GM12878 (cell line): ENCODE data around the gene MSRB1. TPM values are rescaled to one million over a fixed set of nuclear protein-coding genes. Genes with fewer than 3 reads are reported as not detected.

Source experiments
- ATAC-seq: fragments of 200-7000 bp; cut with Tn5 transposase; 3 replicates; pipeline ENCODE4 v1.9.1; 2020; ENCODE audit warnings: mild to moderate bottlenecking, moderate library complexity
- BruUV-seq: library from RNA; stranded (reverse); fragments of 400-500 nt; replicated peaks from 2 replicates; lab custom pipeline; 2021; lab: Mats Ljungman, UMichigan
- CTCF ChIA-PET: fragments of 300-600 bp; sonication (Branson Sonifier 250); formaldehyde crosslinking; extraction: SDS; loops from one replicate; lab custom pipeline; 2021; ENCODE audit warnings: inconsistent platforms; lab: Yijun Ruan, JAX
- POLR2A ChIA-PET: fragments of 350-600 bp; formaldehyde crosslinking; extraction: SDS; loops from one replicate; lab custom pipeline; 2021; ENCODE audit warnings: inconsistent platforms; lab: Charles Lee
- RAD21 ChIA-PET: fragments of 300-600 bp; sonication (Branson Sonifier 250); formaldehyde crosslinking; loops from one replicate; lab custom pipeline; 2023; ENCODE audit warnings: antibody characterized with exemption; ENCODE audit not compliant: unreplicated experiment; lab: Charles Lee
- SMC1A ChIA-PET: fragments of 300-600 bp; sonication (Branson Sonifier 250); formaldehyde crosslinking; loops from one replicate; lab custom pipeline; 2023; ENCODE audit not compliant: unreplicated experiment, uncharacterized antibody; lab: Charles Lee
- DNase-seq: peaks from one replicate; pipeline ENCODE4 v3.0.0-alpha.2; 2011; ENCODE audit warnings: low read depth, low spot score
- FAIRE-seq: peaks from 3 replicates; lab custom pipeline; 2011; peaks lifted over from hg19 to GRCh38; lab: Jason Lieb, UNC
- H2AFZ ChIP-seq: 2 replicates; pipeline ENCODE4 v1.6.0; 2011; ENCODE audit warnings: low read depth, low read length, control low read depth; ENCODE audit not compliant: control insufficient read depth
- H3K27ac ChIP-seq: 2 replicates; pipeline ENCODE4 v1.5.1; 2011; ENCODE audit warnings: control low read depth; ENCODE audit not compliant: control insufficient read depth, insufficient read depth
- H3K27me3 ChIP-seq, 2 experiments: replicated peaks in 1 of 2; 2 replicates each; pipeline versions ENCODE4 v1.6.0 to v1.6.1; 2011; ENCODE audit warnings: low read length in 1 of 2; ENCODE audit not compliant: control insufficient read depth in 2 of 2, insufficient read depth in 2 of 2
- H3K36me3 ChIP-seq, 2 experiments: 2 replicates each; pipeline ENCODE4 v1.5.1; 2011; ENCODE audit warnings: low read length in 1 of 2; ENCODE audit not compliant: control insufficient read depth in 2 of 2, insufficient read depth in 2 of 2
- H3K4me1 ChIP-seq: 2 replicates; pipeline ENCODE4 v1.6.1; 2011; ENCODE audit warnings: mild to moderate bottlenecking, low read length, moderate library complexity, mixed read lengths; ENCODE audit not compliant: control insufficient read depth, insufficient read depth
- H3K4me2 ChIP-seq: 2 replicates; pipeline ENCODE4 v1.6.0; 2011; ENCODE audit warnings: control low read depth; ENCODE audit not compliant: control insufficient read depth, insufficient read depth
- H3K4me3 ChIP-seq: fragments of 200-600 bp; sonication (generic); 2 replicates; pipeline ENCODE4 v1.5.1; 2016
- H3K79me2 ChIP-seq: 2 replicates; pipeline ENCODE4 v1.6.0; 2011; ENCODE audit warnings: low read length; ENCODE audit not compliant: control insufficient read depth, insufficient read depth
- H3K9ac ChIP-seq: 2 replicates; pipeline ENCODE4 v1.8.0; 2011; ENCODE audit warnings: low read length, control low read depth, mixed read lengths; ENCODE audit not compliant: control insufficient read depth, insufficient read depth
- H3K9me3 ChIP-seq: replicated peaks from 3 replicates; pipeline ENCODE4 v1.5.1; 2011; ENCODE audit warnings: mild to moderate bottlenecking, low read length; ENCODE audit not compliant: control insufficient read depth, insufficient read depth
- H4K20me1 ChIP-seq: 2 replicates; pipeline ENCODE4 v1.6.0; 2011; ENCODE audit not compliant: control insufficient read depth, insufficient read depth
- HDGF ChIP-seq: fragments of 450-650 bp; IDR thresholded peaks from 2 replicates; pipeline ENCODE4 v1.6.1; 2016; ENCODE audit warnings: antibody characterized with exemption
- KLF5 ChIP-seq: fragments of 450-650 bp; IDR thresholded peaks from 2 replicates; pipeline ENCODE4 v1.6.1; 2014; ENCODE audit warnings: mild to moderate bottlenecking; ENCODE audit not compliant: partially characterized antibody
- MYC ChIP-seq: IDR thresholded peaks from 2 replicates; pipeline ENCODE4 v1.6.1; 2011; ENCODE audit warnings: mild to moderate bottlenecking, low read length, moderate library complexity, inconsistent platforms; ENCODE audit not compliant: insufficient read depth, insufficient replicate concordance, insufficient read length, severe bottlenecking
- RAD21 ChIP-seq: IDR thresholded peaks from 2 replicates; pipeline ENCODE4 v1.6.1; 2011; ENCODE audit warnings: mild to moderate bottlenecking, low read depth, low read length, moderate library complexity; ENCODE audit not compliant: insufficient read depth
- RUNX3 ChIP-seq: IDR thresholded peaks from 2 replicates; pipeline ENCODE4 v1.6.1; 2012; ENCODE audit warnings: low read length, inconsistent platforms
- SMAD5 ChIP-seq: IDR thresholded peaks from 2 replicates; pipeline ENCODE4 v1.6.1; 2016; ENCODE audit warnings: antibody characterized with exemption, low read depth
- SREBF1 ChIP-seq: IDR thresholded peaks from 2 replicates; pipeline ENCODE4 v1.6.1; 2012; ENCODE audit warnings: mild to moderate bottlenecking, low read length
- TCF7 ChIP-seq: IDR thresholded peaks from 2 replicates; pipeline ENCODE4 v1.6.1; 2014; ENCODE audit warnings: antibody characterized with exemption, borderline replicate concordance
- WRNIP1 ChIP-seq: IDR thresholded peaks from 2 replicates; pipeline ENCODE4 v1.6.1; 2011; ENCODE audit warnings: low read depth, low read length, improper control_type of control experiment, borderline replicate concordance
- YBX1 ChIP-seq: fragments of 450-650 bp; IDR thresholded peaks from 2 replicates; pipeline ENCODE4 v1.6.1; 2016; ENCODE audit warnings: antibody characterized with exemption
- WGBS: methylation state at CpG from one replicate; pipeline ENCODE4 v1.1.6; 2016; ENCODE audit warnings: low lambda C conversion rate; ENCODE audit not compliant: insufficient replicate concordance, insufficient coverage; ENCODE audit errors: missing lambda C conversion rate; 5-methylcytosine and 5-hydroxymethylcytosine counted together
- in situ Hi-C: fragments of 300-500 bp; cut with MboI; formaldehyde crosslinking; loops from 9 replicates; pipeline ENCODE4 v1.14.3; 2018; ENCODE audit warnings: mixed read lengths
- intact Hi-C: fragments of 100-400 bp; cut with micrococcal nuclease; formaldehyde crosslinking; loops from one replicate; pipeline ENCODE4 v1.14.2; 2022; ENCODE audit not compliant: unreplicated experiment
- polyA plus RNA-seq, 11 experiments: library from polyadenylated mRNA; depleted of rRNA in 4 of 11; unstranded in 6 of 11; stranded (reverse) in 5 of 11; fragments of >200 nt; fragmentation: Nextera tagmentation in 4 of 11; fragmentation: Illumina TruSeq in 1 of 11; extraction: Ambion mirVana in 4 of 11; extraction: Trizol in 1 of 11; gene quantifications; 1 replicate in 1 of 11; 2 replicates in 10 of 11; pipeline versions ENCODE4 v1.2.1 to v1.2.3, GENCODE V29; 2011 to 2016; ENCODE audit warnings: inconsistent platforms in 2 of 11, missing spikeins in 2 of 11, low read depth in 1 of 11
- total RNA-seq, 4 experiments: library from RNA; depleted of rRNA in 3 of 4; stranded (reverse); fragments of >200 nt in 3 of 4; fragmentation: Illumina TruSeq in 1 of 4; extraction: Trizol in 1 of 4; gene quantifications; 2 replicates each; pipeline versions ENCODE4 v1.2.1 to v1.2.3, GENCODE V29; 2013 to 2021
- TF ChIP-seq, protein P1 (sequence below), 3 experiments: IDR thresholded peaks in 2 of 3; conservative IDR thresholded peaks in 1 of 3; 2 replicates each; pipeline ENCODE4 v1.5.1; 2011; ENCODE audit warnings: low read depth in 3 of 3, low read length in 3 of 3, mild to moderate bottlenecking in 3 of 3, control low read depth in 2 of 3, moderate library complexity in 2 of 3, inconsistent platforms in 1 of 3, mixed read lengths in 1 of 3; ENCODE audit not compliant: control insufficient read depth in 2 of 3, insufficient read depth in 1 of 3; ENCODE audit errors: extremely low read depth in 1 of 3
- TF ChIP-seq, protein P2 (sequence below): IDR thresholded peaks from 2 replicates; pipeline ENCODE4 v1.6.1; 2012; ENCODE audit warnings: low read length, inconsistent platforms
- TF ChIP-seq, protein P3 (sequence below): fragments of 450-650 bp; IDR thresholded peaks from 2 replicates; pipeline ENCODE4 v1.6.1; 2016; ENCODE audit warnings: mild to moderate bottlenecking, moderate library complexity, borderline replicate concordance

Gene MSRB1
- total and polyA plus RNA-seq, 10 of the 15 experiments (the other 5 are each of a cell fraction or from before 2014, with no cell fraction given) = 5.1 to 48.6 (median 25.7) TPM

DNA sequence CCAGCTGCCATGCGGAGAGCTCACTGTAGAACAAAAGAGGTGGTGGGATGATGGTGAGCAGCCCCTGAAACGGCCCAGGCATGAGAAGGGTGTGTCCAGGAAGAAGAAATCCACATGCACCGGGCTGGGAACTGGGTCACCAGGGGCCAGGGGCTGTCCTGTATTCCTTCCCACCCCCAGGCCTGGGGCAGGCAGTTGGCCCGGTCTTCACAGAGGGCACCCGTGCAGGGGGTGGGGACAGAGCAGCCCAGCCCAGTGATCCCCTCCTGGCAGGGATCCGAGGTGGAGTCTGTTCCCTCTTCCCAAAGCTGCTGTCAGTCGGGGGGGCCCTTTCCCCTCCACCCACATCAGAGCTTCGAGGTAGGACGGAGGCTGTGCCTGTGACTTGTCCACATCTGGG is 34.0 kb downstream of the MSRB1 start:
- TF ChIP-seq RUNX3 = no peak
- no peak for TF ChIP-seq RAD21
- TF ChIP-seq MYC = no peak
- TF ChIP-seq, protein P1, sequence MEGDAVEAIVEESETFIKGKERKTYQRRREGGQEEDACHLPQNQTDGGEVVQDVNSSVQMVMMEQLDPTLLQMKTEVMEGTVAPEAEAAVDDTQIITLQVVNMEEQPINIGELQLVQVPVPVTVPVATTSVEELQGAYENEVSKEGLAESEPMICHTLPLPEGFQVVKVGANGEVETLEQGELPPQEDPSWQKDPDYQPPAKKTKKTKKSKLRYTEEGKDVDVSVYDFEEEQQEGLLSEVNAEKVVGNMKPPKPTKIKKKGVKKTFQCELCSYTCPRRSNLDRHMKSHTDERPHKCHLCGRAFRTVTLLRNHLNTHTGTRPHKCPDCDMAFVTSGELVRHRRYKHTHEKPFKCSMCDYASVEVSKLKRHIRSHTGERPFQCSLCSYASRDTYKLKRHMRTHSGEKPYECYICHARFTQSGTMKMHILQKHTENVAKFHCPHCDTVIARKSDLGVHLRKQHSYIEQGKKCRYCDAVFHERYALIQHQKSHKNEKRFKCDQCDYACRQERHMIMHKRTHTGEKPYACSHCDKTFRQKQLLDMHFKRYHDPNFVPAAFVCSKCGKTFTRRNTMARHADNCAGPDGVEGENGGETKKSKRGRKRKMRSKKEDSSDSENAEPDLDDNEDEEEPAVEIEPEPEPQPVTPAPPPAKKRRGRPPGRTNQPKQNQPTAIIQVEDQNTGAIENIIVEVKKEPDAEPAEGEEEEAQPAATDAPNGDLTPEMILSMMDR (IDR thresholded peaks at IDR 0.05 in 2 of 3, conservative IDR thresholded peaks at IDR 0.05 in 1 of 3; ENCODE audit: control insufficient read depth in 2 of 3, extremely low read depth in 1 of 3, insufficient read depth in 1 of 3, low read depth in 3 of 3, low read length in 3 of 3) = no peak
- TF ChIP-seq TCF7 = no peak
- TF ChIP-seq YBX1 = no peak
- TF ChIP-seq WRNIP1 = no peak
- TF ChIP-seq, protein P2, sequence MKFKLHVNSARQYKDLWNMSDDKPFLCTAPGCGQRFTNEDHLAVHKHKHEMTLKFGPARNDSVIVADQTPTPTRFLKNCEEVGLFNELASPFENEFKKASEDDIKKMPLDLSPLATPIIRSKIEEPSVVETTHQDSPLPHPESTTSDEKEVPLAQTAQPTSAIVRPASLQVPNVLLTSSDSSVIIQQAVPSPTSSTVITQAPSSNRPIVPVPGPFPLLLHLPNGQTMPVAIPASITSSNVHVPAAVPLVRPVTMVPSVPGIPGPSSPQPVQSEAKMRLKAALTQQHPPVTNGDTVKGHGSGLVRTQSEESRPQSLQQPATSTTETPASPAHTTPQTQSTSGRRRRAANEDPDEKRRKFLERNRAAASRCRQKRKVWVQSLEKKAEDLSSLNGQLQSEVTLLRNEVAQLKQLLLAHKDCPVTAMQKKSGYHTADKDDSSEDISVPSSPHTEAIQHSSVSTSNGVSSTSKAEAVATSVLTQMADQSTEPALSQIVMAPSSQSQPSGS = no peak
- TF ChIP-seq, protein P3, sequence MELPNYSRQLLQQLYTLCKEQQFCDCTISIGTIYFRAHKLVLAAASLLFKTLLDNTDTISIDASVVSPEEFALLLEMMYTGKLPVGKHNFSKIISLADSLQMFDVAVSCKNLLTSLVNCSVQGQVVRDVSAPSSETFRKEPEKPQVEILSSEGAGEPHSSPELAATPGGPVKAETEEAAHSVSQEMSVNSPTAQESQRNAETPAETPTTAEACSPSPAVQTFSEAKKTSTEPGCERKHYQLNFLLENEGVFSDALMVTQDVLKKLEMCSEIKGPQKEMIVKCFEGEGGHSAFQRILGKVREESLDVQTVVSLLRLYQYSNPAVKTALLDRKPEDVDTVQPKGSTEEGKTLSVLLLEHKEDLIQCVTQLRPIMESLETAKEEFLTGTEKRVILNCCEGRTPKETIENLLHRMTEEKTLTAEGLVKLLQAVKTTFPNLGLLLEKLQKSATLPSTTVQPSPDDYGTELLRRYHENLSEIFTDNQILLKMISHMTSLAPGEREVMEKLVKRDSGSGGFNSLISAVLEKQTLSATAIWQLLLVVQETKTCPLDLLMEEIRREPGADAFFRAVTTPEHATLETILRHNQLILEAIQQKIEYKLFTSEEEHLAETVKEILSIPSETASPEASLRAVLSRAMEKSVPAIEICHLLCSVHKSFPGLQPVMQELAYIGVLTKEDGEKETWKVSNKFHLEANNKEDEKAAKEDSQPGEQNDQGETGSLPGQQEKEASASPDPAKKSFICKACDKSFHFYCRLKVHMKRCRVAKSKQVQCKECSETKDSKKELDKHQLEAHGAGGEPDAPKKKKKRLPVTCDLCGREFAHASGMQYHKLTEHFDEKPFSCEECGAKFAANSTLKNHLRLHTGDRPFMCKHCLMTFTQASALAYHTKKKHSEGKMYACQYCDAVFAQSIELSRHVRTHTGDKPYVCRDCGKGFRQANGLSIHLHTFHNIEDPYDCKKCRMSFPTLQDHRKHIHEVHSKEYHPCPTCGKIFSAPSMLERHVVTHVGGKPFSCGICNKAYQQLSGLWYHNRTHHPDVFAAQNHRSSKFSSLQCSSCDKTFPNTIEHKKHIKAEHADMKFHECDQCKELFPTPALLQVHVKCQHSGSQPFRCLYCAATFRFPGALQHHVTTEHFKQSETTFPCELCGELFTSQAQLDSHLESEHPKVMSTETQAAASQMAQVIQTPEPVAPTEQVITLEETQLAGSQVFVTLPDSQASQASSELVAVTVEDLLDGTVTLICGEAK = no peak
- TF ChIP-seq KLF5 = no peak
- no peak for TF ChIP-seq HDGF
- TF ChIP-seq SREBF1 = no peak
- TF ChIP-seq SMAD5 = no peak
- TF ChIP-seq, all 136 proteins: peak for 0
- Histone ChIP-seq H3K4me3 (no peak overlapping the region), H3K79me2 (no peaks in the 10 kb centered on the region), H2AFZ (no peak overlapping the region), H3K27me3 (no peaks in the 10 kb centered on the region; a peak in 2 of 4 replicates), H3K36me3 (no peaks in the 10 kb centered on the region), H3K4me2 (no peak overlapping the region), H3K4me1 (no peaks in the 10 kb centered on the region), H3K27ac (no peak overlapping the region), H3K9ac (no peak overlapping the region), H4K20me1 (no peaks in the 10 kb centered on the region), H3K9me3 (no peaks in the 10 kb centered on the region)
- WGBS = 32% methylated on average over 9 of the region's 9 CpGs
- FAIRE-seq = no peak
- POLR2A ChIA-PET = no interaction called here
- CTCF ChIA-PET = no interaction called here
- intact Hi-C loops = no loop called here
- no peak for ATAC-seq
- no TSS peak for BruUV-seq
- RAD21 ChIA-PET = no interaction called here
- in situ Hi-C loops = no loop called here
- DNase-seq = no peak
- SMC1A ChIA-PET = no interaction called here
